H1 (cell line): ENCODE data around the gene ATAD3B.

ENCODE experiments used
- CTCF ChIP-seq, 3 experiments: IDR thresholded peaks; 1 replicate in 2 of 3; 2 replicates in 1 of 3; pipeline versions ENCODE4 v1.5.1 to v1.6.1; 2011; ENCODE audit warnings: low read length in 3 of 3, mild to moderate bottlenecking in 3 of 3, inconsistent platforms in 2 of 3, low read depth in 1 of 3, moderate library complexity in 1 of 3; ENCODE audit not compliant: insufficient read depth in 1 of 3; ENCODE audit errors: control extremely low read depth in 1 of 3
- EZH2 ChIP-seq: fragments of 200-600 bp; sonication (generic); IDR thresholded peaks from 2 replicates; pipeline ENCODE4 v1.7.1; 2012; ENCODE audit warnings: low read depth, mild to moderate bottlenecking, moderate library complexity, low read length, inconsistent platforms; ENCODE audit not compliant: severe bottlenecking
- GABPA ChIP-seq: IDR thresholded peaks from 2 replicates; pipeline ENCODE4 v1.6.1; 2011; ENCODE audit warnings: mild to moderate bottlenecking, low read length, moderate library complexity, borderline replicate concordance; ENCODE audit not compliant: insufficient read depth
- GTF2F1 ChIP-seq: IDR thresholded peaks from 2 replicates; pipeline ENCODE4 v1.6.1; 2012; ENCODE audit warnings: low read depth, low read length, improper control_type of control experiment, borderline replicate concordance
- NRF1 ChIP-seq: IDR thresholded peaks from 2 replicates; pipeline ENCODE4 v1.6.1; 2011; ENCODE audit warnings: mild to moderate bottlenecking, low read depth, low read length, improper control_type of control experiment
- POLR2A ChIP-seq, 2 experiments: IDR thresholded peaks; 1 replicate in 1 of 2; 2 replicates in 1 of 2; pipeline ENCODE4 v1.6.1; 2011; ENCODE audit warnings: low read depth in 2 of 2, low read length in 2 of 2, mild to moderate bottlenecking in 2 of 2; ENCODE audit errors: control extremely low read depth in 1 of 2
- POLR2AphosphoS5 ChIP-seq: IDR thresholded peaks from 2 replicates; pipeline ENCODE4 v1.6.1; 2011; ENCODE audit warnings: low read depth, low read length
- SIX5 ChIP-seq: IDR thresholded peaks from 2 replicates; pipeline ENCODE4 v1.6.1; 2011; ENCODE audit warnings: mild to moderate bottlenecking, low read depth, low read length
- TBP ChIP-seq: IDR thresholded peaks from 2 replicates; pipeline ENCODE4 v1.6.1; 2011; ENCODE audit warnings: low read depth, low read length, improper control_type of control experiment

GRCh38 chr1:1421907-1422464 lies 49.6 kb upstream of the ATAD3B start:
- TF ChIP-seq POLR2A (IDR thresholded peaks at IDR 0.05; ENCODE audit: control extremely low read depth in 1 of 2, low read depth in 2 of 2, low read length in 2 of 2), result no peak
- no peak for TF ChIP-seq NRF1
- TF ChIP-seq CTCF (IDR thresholded peaks at IDR 0.05; ENCODE audit: control extremely low read depth in 1 of 3, insufficient read depth in 1 of 3, low read depth in 1 of 3, low read length in 3 of 3), result no peak
- no peak for TF ChIP-seq TBP
- TF ChIP-seq GABPA, result no peak
- no peak for TF ChIP-seq SIX5
- no peak for TF ChIP-seq GTF2F1
- no peak for TF ChIP-seq EZH2
- no peak for TF ChIP-seq POLR2AphosphoS5
